NOMO-1 treated with dmso at 0.1 percent for 144 hours (cell line): ENCODE results near the gene ZDHHC14.
"Not testable (repeated sequence)": the region's sequence is repeated elsewhere in the genome, so short reads cannot be mapped to it uniquely, and the experiment has no call there.

ENCODE experiments used
- DNase-seq: peaks from one replicate; lab custom pipeline; 2025; ENCODE audit not compliant: unreplicated experiment; lab: John Stamatoyannopoulos, UW

ZDHHC14 gene

GRCh38 chr6:157380458-157380778, 572 bp upstream of the ZDHHC14 start:
- DNase-seq, result no peak

- DNase-seq, result peak; percentile 4
These were observed 936 bp downstream of the ZDHHC14 start for GRCh38 chr6:157381631-157382621.

- no peak for DNase-seq
These were observed 1.8 kb downstream of the ZDHHC14 start for GRCh38 chr6:157382821-157383220.

GRCh38 chr6:157383471-157383870, 2.5 kb downstream of the ZDHHC14 start:
- no peak for DNase-seq

- not testable (repeated sequence) for DNase-seq
These were observed 4.0 kb downstream of the ZDHHC14 start for GRCh38 chr6:157384962-157385361.

- DNase-seq, result no peak
These were observed 4.5 kb downstream of the ZDHHC14 start for GRCh38 chr6:157385482-157385881.

- no peak for DNase-seq
These were observed 5.0 kb downstream of the ZDHHC14 start for GRCh38 chr6:157386023-157386422.

- DNase-seq, result no peak
These were observed 5.5 kb downstream of the ZDHHC14 start for GRCh38 chr6:157386454-157386853.

GRCh38 chr6:157388924-157389323, 7.9 kb downstream of the ZDHHC14 start:
- no peak for DNase-seq

GRCh38 chr6:157390273-157391060, 9.5 kb downstream of the ZDHHC14 start:
- no peak for DNase-seq

GRCh38 chr6:157392927-157393668, 12.1 kb downstream of the ZDHHC14 start:
- no peak for DNase-seq

- DNase-seq, result no peak
These were observed 12.8 kb downstream of the ZDHHC14 start for GRCh38 chr6:157393669-157394327.

GRCh38 chr6:157395199-157395598, 14.2 kb downstream of the ZDHHC14 start:
- DNase-seq, result not testable (repeated sequence)

- DNase-seq, result no peak
These were observed 15.0 kb downstream of the ZDHHC14 start for GRCh38 chr6:157396026-157396425.

GRCh38 chr6:157397660-157398059, 16.7 kb downstream of the ZDHHC14 start:
- DNase-seq, result no peak

GRCh38 chr6:157398151-157398550, 17.2 kb downstream of the ZDHHC14 start:
- DNase-seq, result no peak

GRCh38 chr6:157400676-157401075, 19.7 kb downstream of the ZDHHC14 start:
- DNase-seq, result no peak

- no peak for DNase-seq
These were observed 20.8 kb downstream of the ZDHHC14 start for GRCh38 chr6:157401734-157402338.

- DNase-seq, result no peak
These were observed 22.2 kb downstream of the ZDHHC14 start for GRCh38 chr6:157402996-157403685.

- DNase-seq, result no peak
These were observed 22.7 kb downstream of the ZDHHC14 start for GRCh38 chr6:157403686-157404051.
